Liver (tissue), 9 donors: Measurements from ENCODE around the gene PLA2G2F. TPM values are rescaled to one million over a fixed set of nuclear protein-coding genes. Genes with fewer than 3 reads are reported as not detected.

Experiments
- DNase-seq: peaks from one replicate; pipeline ENCODE4 v3.0.0-alpha.2; 2017; ENCODE audit warnings: low spot score
- H3K27ac ChIP-seq, 2 donors: one replicate each; pipeline ENCODE4 v1.7.0; 2013; ENCODE audit warnings: inconsistent platforms in 2 of 2, low read length in 2 of 2, control low read depth in 1 of 2, low read depth in 1 of 2, mild to moderate bottlenecking in 1 of 2
- H3K27me3 ChIP-seq, 4 donors: one replicate each; pipeline versions ENCODE4 v1.6.1 to v1.7.0; 2013; ENCODE audit warnings: low read length in 3 of 4, inconsistent platforms in 1 of 4, mild to moderate bottlenecking in 1 of 4, moderate library complexity in 1 of 4; ENCODE audit not compliant: control insufficient read depth in 4 of 4, insufficient read depth in 4 of 4
- H3K36me3 ChIP-seq, 4 donors: one replicate each; pipeline versions ENCODE4 v1.6.1 to v1.7.0; 2013; ENCODE audit warnings: low read length in 3 of 4, mild to moderate bottlenecking in 3 of 4, low read depth in 1 of 4, moderate library complexity in 1 of 4; ENCODE audit not compliant: control insufficient read depth in 4 of 4, insufficient read depth in 3 of 4
- H3K4me1 ChIP-seq, 4 donors: one replicate each; pipeline versions ENCODE4 v1.6.1 to v1.7.0; 2013; ENCODE audit warnings: low read length in 3 of 4, mild to moderate bottlenecking in 3 of 4, moderate library complexity in 1 of 4; ENCODE audit not compliant: control insufficient read depth in 4 of 4, insufficient read depth in 4 of 4
- H3K4me3 ChIP-seq, 3 donors: one replicate each; pipeline versions ENCODE4 v1.6.1 to v1.7.0; 2013; ENCODE audit warnings: low read length in 3 of 3, control low read depth in 1 of 3, low read depth in 1 of 3, mild to moderate bottlenecking in 1 of 3
- H3K9ac ChIP-seq, 2 donors: one replicate each; pipeline ENCODE4 v1.7.0; 2013; ENCODE audit warnings: low read length in 2 of 2, mild to moderate bottlenecking in 2 of 2, moderate library complexity in 2 of 2, control low read depth in 1 of 2, low read depth in 1 of 2
- H3K9me3 ChIP-seq, 4 donors: one replicate each; pipeline versions ENCODE4 v1.6.1 to v1.7.0; 2013; ENCODE audit warnings: low read length in 3 of 4; ENCODE audit not compliant: control insufficient read depth in 4 of 4
- CTCF ChIP-seq: fragments of 150-350 bp; IDR thresholded peaks from 2 replicates; pipeline ENCODE4 v1.5.1; 2017; ENCODE audit warnings: improper control_type of control experiment, low read depth, low read length; ENCODE audit not compliant: missing input control
- EGR1 ChIP-seq, 2 donors: IDR thresholded peaks; 2 replicates each; pipeline ENCODE4 v1.6.1; 2016 to 2018; ENCODE audit warnings: antibody characterized with exemption in 2 of 2, low read depth in 2 of 2
- FOXA1 ChIP-seq: IDR thresholded peaks from 2 replicates; pipeline ENCODE4 v1.6.1; 2016; ENCODE audit warnings: antibody characterized with exemption
- FOXA2 ChIP-seq: IDR thresholded peaks from 2 replicates; pipeline ENCODE4 v1.6.1; 2016; ENCODE audit warnings: antibody characterized with exemption
- GABPA ChIP-seq, 2 donors: IDR thresholded peaks in 1 of 2; conservative IDR thresholded peaks in 1 of 2; 2 replicates each; pipeline ENCODE4 v1.6.1; 2016; ENCODE audit warnings: antibody characterized with exemption in 2 of 2, mild to moderate bottlenecking in 1 of 2, moderate library complexity in 1 of 2
- HNF4G ChIP-seq: IDR thresholded peaks from 2 replicates; pipeline ENCODE4 v1.6.1; 2016; ENCODE audit warnings: antibody characterized with exemption
- JUND ChIP-seq, 2 donors: IDR thresholded peaks; 2 replicates each; pipeline ENCODE4 v1.6.1; 2016; ENCODE audit warnings: antibody characterized with exemption in 2 of 2
- NR2F2 ChIP-seq: IDR thresholded peaks from 2 replicates; pipeline ENCODE4 v1.6.1; 2016; ENCODE audit warnings: antibody characterized with exemption
- RAD21 ChIP-seq, 2 donors: IDR thresholded peaks; 2 replicates each; pipeline ENCODE4 v1.6.1; 2016; ENCODE audit warnings: antibody characterized with exemption in 2 of 2, mild to moderate bottlenecking in 2 of 2
- SP1 ChIP-seq: IDR thresholded peaks from 2 replicates; pipeline ENCODE4 v1.6.1; 2018; ENCODE audit warnings: antibody characterized with exemption, mild to moderate bottlenecking
- YY1 ChIP-seq: IDR thresholded peaks from 2 replicates; pipeline ENCODE4 v1.6.1; 2016; ENCODE audit warnings: antibody characterized with exemption, mild to moderate bottlenecking
- WGBS: extraction: QIAGEN DNeasy Blood & Tissue Kit; methylation state at CpG from one replicate; pipeline ENCODE4 v1.1.7; 2013; 5-methylcytosine and 5-hydroxymethylcytosine counted together
- polyA plus RNA-seq, 2 donors: library from polyadenylated mRNA; stranded (reverse) in 1 of 2; unstranded in 1 of 2; fragments of 200-250 nt in 1 of 2; fragments of >200 nt in 1 of 2; fragmentation: Nextera tagmentation in 1 of 2; extraction: Ambion mirVana in 1 of 2; gene quantifications; one replicate each; pipeline versions ENCODE4 v1.2.1 to v1.2.3, GENCODE V29; 2013 to 2015
- total RNA-seq, 2 donors: library from RNA; depleted of rRNA; stranded (reverse); fragments of >200 nt; gene quantifications; one replicate each; pipeline ENCODE4 v1.2.3, GENCODE V29; 2014
- TF ChIP-seq, protein P1 (sequence below): IDR thresholded peaks from 2 replicates; pipeline ENCODE4 v1.6.1; 2016; ENCODE audit warnings: antibody characterized with exemption, mild to moderate bottlenecking
- TF ChIP-seq, protein P2 (sequence below): IDR thresholded peaks from 2 replicates; pipeline ENCODE4 v1.6.1; 2016; ENCODE audit warnings: antibody characterized with exemption
- TF ChIP-seq, protein P3 (sequence below): IDR thresholded peaks from 2 replicates; pipeline ENCODE4 v1.6.1; 2016; ENCODE audit warnings: antibody characterized with exemption
- donor health status: healthy.
- donor health status: healthy.
- donor health status: healthy.
- donor health status: healthy.
- donor health status: healthy.

The PLA2G2F gene
- total and polyA plus RNA-seq, 4 donors = under 0.01 TPM; not detected in 3

- Histone ChIP-seq H3K36me3 (no peaks in the 10 kb centered on the region), H3K9ac (no peak overlapping the region), H3K27me3 (no peaks in the 10 kb centered on the region), H3K27ac (no peak overlapping the region), H3K9me3 (no peaks in the 10 kb centered on the region), H3K4me1 (no peaks in the 10 kb centered on the region), H3K4me3 (no peak overlapping the region)
- no peak for TF ChIP-seq SP1
- TF ChIP-seq GABPA (IDR thresholded peaks at IDR 0.05 in 1 of 2, conservative IDR thresholded peaks at IDR 0.05 in 1 of 2) = no peak
- TF ChIP-seq HNF4G = no peak
- no peak for TF ChIP-seq RAD21 (IDR thresholded peaks at IDR 0.05)
- TF ChIP-seq FOXA1 = no peak
- no peak for TF ChIP-seq JUND (IDR thresholded peaks at IDR 0.05)
- no peak for TF ChIP-seq CTCF
- TF ChIP-seq, protein P1, sequence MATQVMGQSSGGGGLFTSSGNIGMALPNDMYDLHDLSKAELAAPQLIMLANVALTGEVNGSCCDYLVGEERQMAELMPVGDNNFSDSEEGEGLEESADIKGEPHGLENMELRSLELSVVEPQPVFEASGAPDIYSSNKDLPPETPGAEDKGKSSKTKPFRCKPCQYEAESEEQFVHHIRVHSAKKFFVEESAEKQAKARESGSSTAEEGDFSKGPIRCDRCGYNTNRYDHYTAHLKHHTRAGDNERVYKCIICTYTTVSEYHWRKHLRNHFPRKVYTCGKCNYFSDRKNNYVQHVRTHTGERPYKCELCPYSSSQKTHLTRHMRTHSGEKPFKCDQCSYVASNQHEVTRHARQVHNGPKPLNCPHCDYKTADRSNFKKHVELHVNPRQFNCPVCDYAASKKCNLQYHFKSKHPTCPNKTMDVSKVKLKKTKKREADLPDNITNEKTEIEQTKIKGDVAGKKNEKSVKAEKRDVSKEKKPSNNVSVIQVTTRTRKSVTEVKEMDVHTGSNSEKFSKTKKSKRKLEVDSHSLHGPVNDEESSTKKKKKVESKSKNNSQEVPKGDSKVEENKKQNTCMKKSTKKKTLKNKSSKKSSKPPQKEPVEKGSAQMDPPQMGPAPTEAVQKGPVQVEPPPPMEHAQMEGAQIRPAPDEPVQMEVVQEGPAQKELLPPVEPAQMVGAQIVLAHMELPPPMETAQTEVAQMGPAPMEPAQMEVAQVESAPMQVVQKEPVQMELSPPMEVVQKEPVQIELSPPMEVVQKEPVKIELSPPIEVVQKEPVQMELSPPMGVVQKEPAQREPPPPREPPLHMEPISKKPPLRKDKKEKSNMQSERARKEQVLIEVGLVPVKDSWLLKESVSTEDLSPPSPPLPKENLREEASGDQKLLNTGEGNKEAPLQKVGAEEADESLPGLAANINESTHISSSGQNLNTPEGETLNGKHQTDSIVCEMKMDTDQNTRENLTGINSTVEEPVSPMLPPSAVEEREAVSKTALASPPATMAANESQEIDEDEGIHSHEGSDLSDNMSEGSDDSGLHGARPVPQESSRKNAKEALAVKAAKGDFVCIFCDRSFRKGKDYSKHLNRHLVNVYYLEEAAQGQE = no peak
- TF ChIP-seq, protein P2, sequence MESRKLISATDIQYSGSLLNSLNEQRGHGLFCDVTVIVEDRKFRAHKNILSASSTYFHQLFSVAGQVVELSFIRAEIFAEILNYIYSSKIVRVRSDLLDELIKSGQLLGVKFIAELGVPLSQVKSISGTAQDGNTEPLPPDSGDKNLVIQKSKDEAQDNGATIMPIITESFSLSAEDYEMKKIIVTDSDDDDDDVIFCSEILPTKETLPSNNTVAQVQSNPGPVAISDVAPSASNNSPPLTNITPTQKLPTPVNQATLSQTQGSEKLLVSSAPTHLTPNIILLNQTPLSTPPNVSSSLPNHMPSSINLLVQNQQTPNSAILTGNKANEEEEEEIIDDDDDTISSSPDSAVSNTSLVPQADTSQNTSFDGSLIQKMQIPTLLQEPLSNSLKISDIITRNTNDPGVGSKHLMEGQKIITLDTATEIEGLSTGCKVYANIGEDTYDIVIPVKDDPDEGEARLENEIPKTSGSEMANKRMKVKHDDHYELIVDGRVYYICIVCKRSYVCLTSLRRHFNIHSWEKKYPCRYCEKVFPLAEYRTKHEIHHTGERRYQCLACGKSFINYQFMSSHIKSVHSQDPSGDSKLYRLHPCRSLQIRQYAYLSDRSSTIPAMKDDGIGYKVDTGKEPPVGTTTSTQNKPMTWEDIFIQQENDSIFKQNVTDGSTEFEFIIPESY = no peak
- TF ChIP-seq, protein P3, sequence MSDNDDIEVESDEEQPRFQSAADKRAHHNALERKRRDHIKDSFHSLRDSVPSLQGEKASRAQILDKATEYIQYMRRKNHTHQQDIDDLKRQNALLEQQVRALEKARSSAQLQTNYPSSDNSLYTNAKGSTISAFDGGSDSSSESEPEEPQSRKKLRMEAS = no peak
- TF ChIP-seq YY1 = no peak
- no peak for TF ChIP-seq EGR1 (IDR thresholded peaks at IDR 0.05; ENCODE audit: low read depth in 2 of 2)
- no peak for TF ChIP-seq NR2F2
- DNase-seq = no peak
- 70% methylated on average over 10 of the region's 10 CpGs for WGBS
Measured at GRCh38 chr1:20125100-20125499, 14.0 kb upstream of the PLA2G2F start.

DNA sequence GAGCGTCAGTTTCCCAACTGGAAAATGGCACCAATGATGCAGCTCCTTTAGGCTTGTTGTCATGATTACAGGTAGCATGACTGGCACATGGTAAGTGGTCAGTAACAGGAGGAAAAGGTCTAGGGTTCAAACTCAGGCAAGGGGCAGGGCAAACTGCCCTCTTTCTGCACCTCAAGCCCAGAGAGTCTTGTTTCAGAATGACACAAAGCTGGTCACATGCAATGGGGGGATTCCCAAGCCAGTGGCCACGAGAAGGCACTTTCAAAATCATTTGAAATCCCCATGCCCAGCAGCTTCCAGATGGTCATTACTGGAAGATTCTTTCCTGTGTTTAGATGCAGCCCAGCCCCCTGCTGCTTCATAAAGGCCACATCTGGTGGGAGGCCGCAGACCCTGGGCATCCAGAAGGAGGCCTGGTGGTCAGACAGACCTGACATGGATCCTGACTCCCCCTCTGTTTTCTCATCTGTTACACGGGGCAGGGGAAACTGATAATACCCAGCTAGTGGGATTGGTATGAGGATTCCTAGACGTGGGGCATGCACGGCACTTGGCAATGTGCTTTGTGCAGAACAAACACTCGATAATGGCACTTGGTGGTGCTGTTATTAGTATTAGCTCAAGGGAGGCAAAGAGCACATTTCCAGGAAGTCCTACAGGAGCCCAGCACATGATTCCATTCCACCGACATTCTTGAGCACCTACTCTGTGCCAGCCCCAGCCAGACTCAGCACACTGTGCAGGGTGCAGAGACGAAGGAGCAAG, 12.9 kb upstream of the PLA2G2F start:
- DNase-seq = no peak
- TF ChIP-seq CTCF (no peak), JUND (IDR thresholded peaks at IDR 0.05) (no peak), YY1 (no peak), FOXA2 (no peak), EGR1 (IDR thresholded peaks at IDR 0.05; ENCODE audit: low read depth in 2 of 2) (no peak), SP1 (no peak), NR2F2 (no peak), GABPA (IDR thresholded peaks at IDR 0.05 in 1 of 2, conservative IDR thresholded peaks at IDR 0.05 in 1 of 2) (no peak), RAD21 (IDR thresholded peaks at IDR 0.05) (no peak), HNF4G (no peak)
- TF ChIP-seq, protein P2 = no peak
- TF ChIP-seq, protein P3 = no peak

More for the DNA sequence above, 12.9 kb upstream of the PLA2G2F start:
- H3K4me3 ChIP-seq = no peak overlapping the region
- no peak overlapping the region for H3K9ac ChIP-seq
- H3K27me3 ChIP-seq = no peaks in the 10 kb centered on the region
- no peaks in the 10 kb centered on the region for H3K9me3 ChIP-seq
- no peaks in the 10 kb centered on the region for H3K4me1 ChIP-seq
- WGBS = 82% methylated on average over 9 of the region's 9 CpGs
- H3K36me3 ChIP-seq = no peaks in the 10 kb centered on the region
- no peak overlapping the region for H3K27ac ChIP-seq
